Astrocyte (in vitro differentiated cells and primary cell): ENCODE measurements around the gene LGI2. TPM values are rescaled to one million over a fixed set of nuclear protein-coding genes. Genes with fewer than 3 reads are reported as not detected.

Source experiments
- DNase-seq: peaks from one replicate; pipeline ENCODE4 v3.0.0-alpha.2; 2010; ENCODE audit warnings: low read depth
- FAIRE-seq: peaks from 2 replicates; lab custom pipeline; 2011; peaks lifted over from hg19 to GRCh38; lab: Jason Lieb, UNC
- H2AFZ ChIP-seq: 2 replicates; pipeline ENCODE4 v1.6.0; 2012; ENCODE audit warnings: low read depth, low read length, inconsistent platforms
- H3K27ac ChIP-seq: 2 replicates; pipeline ENCODE4 v1.5.1; 2011; ENCODE audit warnings: low read depth, low read length, inconsistent platforms
- H3K27me3 ChIP-seq: 2 replicates; pipeline ENCODE4 v1.6.0; 2011; ENCODE audit warnings: low read length, inconsistent platforms; ENCODE audit not compliant: insufficient read depth
- H3K36me3 ChIP-seq: 2 replicates; pipeline ENCODE4 v1.5.1; 2011; ENCODE audit warnings: low read length, inconsistent platforms; ENCODE audit not compliant: insufficient read depth
- H3K4me1 ChIP-seq: 2 replicates; pipeline ENCODE4 v1.5.1; 2011; ENCODE audit warnings: low read length, inconsistent platforms; ENCODE audit not compliant: insufficient read depth
- H3K4me2 ChIP-seq: 2 replicates; pipeline ENCODE4 v1.6.0; 2012; ENCODE audit warnings: low read length, inconsistent platforms
- H3K4me3 ChIP-seq: 2 replicates; pipeline ENCODE4 v1.5.1; 2011; ENCODE audit warnings: low read depth, mild to moderate bottlenecking, low read length, inconsistent platforms; ENCODE audit not compliant: insufficient read depth
- H3K79me2 ChIP-seq: 2 replicates; pipeline ENCODE4 v1.6.0; 2012; ENCODE audit warnings: mild to moderate bottlenecking, low read length, inconsistent platforms; ENCODE audit not compliant: insufficient read depth
- H3K9ac ChIP-seq: 2 replicates; pipeline ENCODE4 v1.6.0; 2012; ENCODE audit warnings: mild to moderate bottlenecking, low read length, inconsistent platforms
- H3K9me3 ChIP-seq: 2 replicates; pipeline ENCODE4 v1.5.1; 2012; ENCODE audit warnings: low read depth, mild to moderate bottlenecking, low read length, inconsistent platforms; ENCODE audit not compliant: insufficient read depth
- H4K20me1 ChIP-seq: 2 replicates; pipeline ENCODE4 v1.6.0; 2012; ENCODE audit warnings: low read length, inconsistent platforms; ENCODE audit not compliant: insufficient read depth
- H3K27ac Mint-ChIP-seq: one replicate; pipeline ENCODE4 v1.8.0; 2021; ENCODE audit warnings: mild to moderate bottlenecking, mixed read lengths; ENCODE audit not compliant: unreplicated experiment
- H3K27me3 Mint-ChIP-seq: one replicate; pipeline ENCODE4 v1.8.0; 2021; ENCODE audit warnings: low read depth, mixed read lengths; ENCODE audit not compliant: unreplicated experiment
- H3K36me3 Mint-ChIP-seq: one replicate; pipeline ENCODE4 v1.8.0; 2021; ENCODE audit warnings: low read depth, mixed read lengths; ENCODE audit not compliant: unreplicated experiment
- H3K4me1 Mint-ChIP-seq: one replicate; pipeline ENCODE4 v1.8.0; 2021; ENCODE audit warnings: low read depth, mixed read lengths; ENCODE audit not compliant: unreplicated experiment
- H3K4me3 Mint-ChIP-seq: one replicate; pipeline ENCODE4 v1.8.0; 2021; ENCODE audit warnings: mild to moderate bottlenecking, moderate library complexity, mixed read lengths; ENCODE audit not compliant: unreplicated experiment
- H3K9me3 Mint-ChIP-seq: one replicate; pipeline ENCODE4 v1.8.0; 2021; ENCODE audit warnings: mild to moderate bottlenecking, mixed read lengths; ENCODE audit not compliant: unreplicated experiment
- EZH2 ChIP-seq: IDR thresholded peaks from 2 replicates; pipeline ENCODE4 v1.6.1; 2012; ENCODE audit warnings: mild to moderate bottlenecking, low read length, inconsistent platforms; ENCODE audit not compliant: insufficient read depth
- total RNA-seq: library from RNA; stranded (reverse); gene quantifications from 2 replicates; pipeline ENCODE4 v1.2.1, GENCODE V29; 2021
- TF ChIP-seq, protein P1 (sequence below): IDR thresholded peaks from 2 replicates; pipeline ENCODE4 v1.5.1; 2011; ENCODE audit warnings: low read depth, mild to moderate bottlenecking, inconsistent platforms, low read length, moderate library complexity; ENCODE audit not compliant: insufficient read depth

Gene LGI2
- total RNA-seq, 1 donor from 2014 or later: 0.27 TPM

DNA sequence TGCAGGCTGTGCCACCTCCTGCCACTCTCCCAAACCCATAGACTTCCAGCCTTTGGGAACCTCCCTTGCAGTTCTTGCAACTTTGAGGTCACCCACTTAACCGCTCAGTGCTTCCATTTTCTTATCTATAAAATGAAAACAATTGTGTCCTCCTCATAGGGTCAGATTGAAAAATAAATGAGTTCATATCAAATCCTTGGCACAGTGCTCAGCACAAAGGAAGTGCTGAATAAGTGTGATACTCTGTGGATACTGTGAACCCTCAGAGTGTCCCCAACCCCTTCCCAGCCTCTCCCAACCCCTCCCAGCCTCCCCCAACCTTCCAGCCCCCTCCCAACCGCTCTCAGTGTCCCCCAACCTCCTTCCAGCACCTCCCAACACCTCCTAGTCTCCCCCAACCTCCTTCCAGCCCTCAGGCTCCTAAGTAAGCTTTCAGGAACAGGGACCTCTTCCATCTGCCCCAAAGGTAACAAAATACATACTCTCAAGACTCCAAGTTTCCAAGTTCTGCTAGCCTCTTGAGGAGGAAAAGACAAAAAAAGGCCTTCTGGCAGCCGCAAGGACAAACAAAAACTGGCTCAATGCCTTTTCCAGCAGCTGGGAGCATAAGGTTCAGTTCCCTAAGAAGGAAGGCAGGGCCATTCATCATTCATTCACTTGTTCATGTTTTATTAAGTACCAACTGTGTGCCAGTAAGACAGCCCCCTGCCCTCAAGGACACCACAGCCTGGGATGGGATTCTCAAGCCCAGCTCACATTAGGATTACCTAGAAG lies 46.1 kb upstream of the LGI2 start:
- Histone ChIP-seq H3K9ac (no peak overlapping the region), H4K20me1 (no peaks in the 10 kb centered on the region), H3K27me3 (peaks cover 8% of the 10 kb centered on the region), H3K36me3 (no peaks in the 10 kb centered on the region), H3K9me3 (peaks cover 3% of the 10 kb centered on the region), H3K4me3 (no peak overlapping the region), H2AFZ (no peak overlapping the region), H3K79me2 (no peaks in the 10 kb centered on the region), H3K4me1 (no peaks in the 10 kb centered on the region), H3K4me2 (no peak overlapping the region), H3K27ac (no peak overlapping the region)
- peaks cover under 1% of the 10 kb centered on the region for H3K4me1 Mint-ChIP-seq
- no peak overlapping the region for H3K4me3 Mint-ChIP-seq
- TF ChIP-seq, protein P1, sequence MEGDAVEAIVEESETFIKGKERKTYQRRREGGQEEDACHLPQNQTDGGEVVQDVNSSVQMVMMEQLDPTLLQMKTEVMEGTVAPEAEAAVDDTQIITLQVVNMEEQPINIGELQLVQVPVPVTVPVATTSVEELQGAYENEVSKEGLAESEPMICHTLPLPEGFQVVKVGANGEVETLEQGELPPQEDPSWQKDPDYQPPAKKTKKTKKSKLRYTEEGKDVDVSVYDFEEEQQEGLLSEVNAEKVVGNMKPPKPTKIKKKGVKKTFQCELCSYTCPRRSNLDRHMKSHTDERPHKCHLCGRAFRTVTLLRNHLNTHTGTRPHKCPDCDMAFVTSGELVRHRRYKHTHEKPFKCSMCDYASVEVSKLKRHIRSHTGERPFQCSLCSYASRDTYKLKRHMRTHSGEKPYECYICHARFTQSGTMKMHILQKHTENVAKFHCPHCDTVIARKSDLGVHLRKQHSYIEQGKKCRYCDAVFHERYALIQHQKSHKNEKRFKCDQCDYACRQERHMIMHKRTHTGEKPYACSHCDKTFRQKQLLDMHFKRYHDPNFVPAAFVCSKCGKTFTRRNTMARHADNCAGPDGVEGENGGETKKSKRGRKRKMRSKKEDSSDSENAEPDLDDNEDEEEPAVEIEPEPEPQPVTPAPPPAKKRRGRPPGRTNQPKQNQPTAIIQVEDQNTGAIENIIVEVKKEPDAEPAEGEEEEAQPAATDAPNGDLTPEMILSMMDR: no peak
- TF ChIP-seq EZH2: no peak
- no peak overlapping the region for H3K27ac Mint-ChIP-seq
- H3K36me3 Mint-ChIP-seq: no peaks in the 10 kb centered on the region
- H3K27me3 Mint-ChIP-seq: peaks cover 18% of the 10 kb centered on the region
- H3K9me3 Mint-ChIP-seq: peaks cover 6% of the 10 kb centered on the region
- no peak for FAIRE-seq
- no peak for DNase-seq

DNA sequence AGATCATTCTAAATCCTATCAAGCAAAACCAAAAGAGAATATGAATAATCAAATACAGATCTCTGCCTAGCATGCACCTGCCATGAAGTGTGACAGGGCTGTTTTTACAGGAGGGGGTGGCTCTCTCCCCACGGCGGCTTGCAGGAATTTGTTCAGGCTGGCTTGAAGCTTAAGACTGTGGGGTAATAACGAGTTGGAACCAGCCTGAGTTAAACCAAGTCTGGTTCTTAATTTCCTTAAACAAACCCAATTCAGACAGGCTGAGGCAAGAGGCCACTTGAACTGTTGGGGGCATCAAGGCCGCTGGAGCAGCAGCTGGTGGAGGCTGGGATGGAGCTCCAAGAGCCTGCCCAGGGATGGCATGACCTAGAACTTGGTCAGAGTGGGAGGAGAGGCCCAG lies 45.1 kb upstream of the LGI2 start:
- H3K9me3 ChIP-seq: peaks cover 3% of the 10 kb centered on the region
- H3K4me1 Mint-ChIP-seq: no peaks in the 10 kb centered on the region
- no peaks in the 10 kb centered on the region for H3K36me3 Mint-ChIP-seq
- peaks cover 13% of the 10 kb centered on the region for H3K27me3 ChIP-seq
- H3K9ac ChIP-seq: no peak overlapping the region
- H3K27me3 Mint-ChIP-seq: peaks cover 22% of the 10 kb centered on the region
- H3K4me3 Mint-ChIP-seq: no peak overlapping the region
- DNase-seq (no peak), FAIRE-seq (no peak)
- no peak overlapping the region for H3K27ac ChIP-seq
- H3K79me2 ChIP-seq: no peaks in the 10 kb centered on the region
- H3K4me3 ChIP-seq: no peak overlapping the region
- H3K4me2 ChIP-seq: no peak overlapping the region
- H4K20me1 ChIP-seq: no peaks in the 10 kb centered on the region
- TF ChIP-seq, protein P1: no peak
- no peak for TF ChIP-seq EZH2
- no peaks in the 10 kb centered on the region for H3K36me3 ChIP-seq
- H3K9me3 Mint-ChIP-seq: peaks cover 5% of the 10 kb centered on the region
- no peak overlapping the region for H3K27ac Mint-ChIP-seq
- H2AFZ ChIP-seq: no peak overlapping the region
- no peaks in the 10 kb centered on the region for H3K4me1 ChIP-seq

DNA sequence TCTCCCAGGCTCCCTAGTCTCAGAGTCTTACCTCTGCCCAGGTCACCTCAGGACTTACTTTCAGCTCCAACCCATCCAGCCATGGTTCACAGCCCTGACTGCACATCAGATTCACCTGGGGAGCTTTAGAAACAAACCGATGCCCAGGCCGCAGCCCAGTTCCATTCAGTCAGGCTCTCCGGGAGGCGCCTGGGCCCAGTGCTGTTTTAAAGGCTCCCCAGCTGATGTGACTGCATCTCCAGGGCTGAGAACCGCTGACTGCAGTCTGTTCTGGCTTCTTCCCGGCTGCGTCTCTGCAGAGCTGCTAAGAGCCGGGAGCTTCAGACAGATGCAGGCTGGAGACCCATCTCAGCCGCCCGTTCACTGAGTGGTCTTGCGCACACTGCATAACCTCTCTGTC lies 44.4 kb upstream of the LGI2 start:
- Histone ChIP-seq H3K27ac (no peak overlapping the region), H4K20me1 (no peaks in the 10 kb centered on the region), H2AFZ (no peak overlapping the region), H3K4me2 (no peak overlapping the region), H3K4me3 (no peak overlapping the region), H3K27me3 (peaks cover 13% of the 10 kb centered on the region), H3K9ac (no peak overlapping the region), H3K36me3 (no peaks in the 10 kb centered on the region), H3K79me2 (no peaks in the 10 kb centered on the region), H3K4me1 (no peaks in the 10 kb centered on the region), H3K9me3 (peaks cover 3% of the 10 kb centered on the region)
- FAIRE-seq: no peak
- no peak overlapping the region for H3K4me3 Mint-ChIP-seq
- H3K4me1 Mint-ChIP-seq: no peaks in the 10 kb centered on the region
- no peak for DNase-seq
- no peak for TF ChIP-seq EZH2
- TF ChIP-seq, protein P1: no peak
- no peak overlapping the region for H3K27ac Mint-ChIP-seq
- H3K36me3 Mint-ChIP-seq: no peaks in the 10 kb centered on the region
- peaks cover 5% of the 10 kb centered on the region for H3K9me3 Mint-ChIP-seq
- H3K27me3 Mint-ChIP-seq: peaks cover 22% of the 10 kb centered on the region
